ENCODE data around the gene MRM2. TPM values are rescaled to one million over a fixed set of nuclear protein-coding genes. Genes with fewer than 3 reads are reported as not detected.
A peak's percentile ranks its signal among the peaks of the same experiment; 100 is the strongest.

Gene MRM2
- total and polyA plus RNA-seq, 10 donors = 19.0 to 35.8 (median 23.7) TPM

GRCh38 chr7:2243458-2243857, 1.5 kb upstream of the MRM2 start:
- peaks cover 21 to 98% (median 59%) of the 10 kb centered on the region in 6 donors for H3K4me1 ChIP-seq
- H3K36me3 ChIP-seq = peaks cover 0 to 18% (median 11%) of the 10 kb centered on the region in 6 donors
- intact Hi-C loops (cut with DNase I; ENCODE audit: low total_unique reads) = loop anchor here (5.0 kb wide), 1 partner anchor 109 kb away; the partner anchor contains the start of gene EIF3B
- H3K27ac ChIP-seq = no peak overlapping the region
- no peaks in the 10 kb centered on the region for H3K27me3 ChIP-seq (replicated peaks in 1 of 7)
- TF ChIP-seq POLR2AphosphoS5 (IDR thresholded peaks at IDR 0.05) = no peak
- no peak for TF ChIP-seq CTCF (IDR thresholded peaks at IDR 0.05 in 8 of 11, conservative IDR thresholded peaks at IDR 0.05 in 3 of 11)
- TF ChIP-seq POLR2A (IDR thresholded peaks at IDR 0.05) = no peak
- 84 to 92% (median 90%) methylated on average over 12 of the region's 12 CpGs for WGBS, 5 donors
- no peak for DNase-seq
- H3K4me3 ChIP-seq = no peak overlapping the region
- H3K9me3 ChIP-seq = no peaks in the 10 kb centered on the region

GRCh38 chr7:2242541-2243429, 780 bp upstream of the MRM2 start:
- Histone ChIP-seq H3K9me3 (no peaks in the 10 kb centered on the region), H3K27me3 (replicated peaks in 1 of 7) (no peaks in the 10 kb centered on the region), H3K4me1 (peaks cover 21 to 98% (median 63%) of the 10 kb centered on the region in 6 donors), H3K36me3 (peaks cover 0 to 24% (median 17%) of the 10 kb centered on the region in 6 donors), H3K4me3 (peak overlapping the region; percentile 72 to 99 (median 97)), H3K27ac (peak overlapping the region; percentile 11 to 88 (median 79))
- TF ChIP-seq CTCF (IDR thresholded peaks at IDR 0.05 in 8 of 11, conservative IDR thresholded peaks at IDR 0.05 in 3 of 11) (no peak), POLR2AphosphoS5 (IDR thresholded peaks at IDR 0.05) (no peak), POLR2A (IDR thresholded peaks at IDR 0.05) (no peak)
- no peak for DNase-seq
- WGBS, 5 donors = 17 to 41% (median 37%) methylated on average over 19 to 21 of the region's 21 CpGs
- intact Hi-C loops (cut with DNase I; ENCODE audit: low total_unique reads) = loop anchor here (5.0 kb wide), 1 partner anchor 110 kb away; the partner anchor contains the start of gene EIF3B

GRCh38 chr7:2239242-2239641, 2.8 kb downstream of the MRM2 start:
- H3K27ac ChIP-seq = no peak overlapping the region
- no peak overlapping the region for H3K4me3 ChIP-seq
- H3K9me3 ChIP-seq = no peaks in the 10 kb centered on the region
- no peaks in the 10 kb centered on the region for H3K27me3 ChIP-seq (replicated peaks in 1 of 7)
- DNase-seq = no peak
- no peak for TF ChIP-seq POLR2A (IDR thresholded peaks at IDR 0.05)
- TF ChIP-seq CTCF (IDR thresholded peaks at IDR 0.05 in 8 of 11, conservative IDR thresholded peaks at IDR 0.05 in 3 of 11) = no peak
- TF ChIP-seq POLR2AphosphoS5 (IDR thresholded peaks at IDR 0.05) = no peak
- WGBS, 5 donors = 95 to 99% (median 97%) methylated on average over 17 of the region's 17 CpGs
- intact Hi-C loops (cut with DNase I; ENCODE audit: low total_unique reads) = no loop called here
- peaks cover 14 to 86% (median 49%) of the 10 kb centered on the region in 6 donors for H3K4me1 ChIP-seq
- peaks cover 0 to 59% (median 29%) of the 10 kb centered on the region in 6 donors for H3K36me3 ChIP-seq

- intact Hi-C loops (cut with DNase I; ENCODE audit: low total_unique reads) = no loop called here
- peak overlapping the region; percentile 49 to 96 (median 86) for H3K27ac ChIP-seq
- TF ChIP-seq POLR2AphosphoS5 (IDR thresholded peaks at IDR 0.05) = peak in 2 of 3 donors; percentile 75 to 87
- TF ChIP-seq CTCF (IDR thresholded peaks at IDR 0.05 in 8 of 11, conservative IDR thresholded peaks at IDR 0.05 in 3 of 11) = no peak
- peak in 1 of 3 donors; percentile 48 for TF ChIP-seq POLR2A (IDR thresholded peaks at IDR 0.05)
- 55 to 67% (median 62%) methylated on average over 11 to 12 of the region's 12 CpGs for WGBS, 5 donors
- no peaks in the 10 kb centered on the region for H3K9me3 ChIP-seq
- H3K27me3 ChIP-seq (replicated peaks in 1 of 7) = no peaks in the 10 kb centered on the region
- peaks cover 0 to 64% (median 30%) of the 10 kb centered on the region in 6 donors for H3K36me3 ChIP-seq
- no peak overlapping the region for H3K4me3 ChIP-seq
- peaks cover 14 to 81% (median 44%) of the 10 kb centered on the region in 6 donors for H3K4me1 ChIP-seq
- DNase-seq = peak; percentile 90
These were observed 4.8 kb downstream of the MRM2 start for GRCh38 chr7:2237109-2237602.

All from spleen (tissue), 11 donors.